Upper lobe of right lung (tissue), 1 donor: ENCODE data around the gene STARD8. TPM values are rescaled to one million over a fixed set of nuclear protein-coding genes. Genes with fewer than 3 reads are reported as not detected.

Experiments
- ATAC-seq: fragments of 200-7000 bp; cut with Tn5 transposase; one replicate; pipeline ENCODE4 v1.9.1; 2020; ENCODE audit warnings: mild to moderate bottlenecking, moderate library complexity
- DNase-seq: peaks from one replicate; pipeline ENCODE4 v3.0.0-alpha.2; 2020
- H3K27ac ChIP-seq: fragments of 200-600 bp; one replicate; pipeline ENCODE4 v1.8.0; 2022
- H3K27me3 ChIP-seq: fragments of 200-600 bp; one replicate; pipeline ENCODE4 v1.8.0; 2022; ENCODE audit warnings: mild to moderate bottlenecking
- H3K36me3 ChIP-seq: fragments of 200-600 bp; one replicate; pipeline ENCODE4 v1.8.0; 2022
- H3K4me1 ChIP-seq: fragments of 200-600 bp; one replicate; pipeline ENCODE4 v1.8.0; 2022
- H3K4me3 ChIP-seq: fragments of 200-600 bp; one replicate; pipeline ENCODE4 v1.8.0; 2022; ENCODE audit warnings: mild to moderate bottlenecking
- H3K9me3 ChIP-seq: fragments of 200-600 bp; one replicate; pipeline ENCODE4 v1.8.0; 2022
- intact Hi-C: fragments of 100-400 bp; cut with DNase I; formaldehyde crosslinking; loops from one replicate; pipeline ENCODE4 v1.11.0; 2022
- total RNA-seq: library from RNA; stranded (reverse); fragmentation: NEBNext Ultra II Directional; extraction: Animal tissue kit (Norgen Biotek cat#: 25700); gene quantifications from one replicate; pipeline ENCODE4 v1.2.1, GENCODE V29; 2021
- TF ChIP-seq, protein P1 (sequence below): fragments of 200-600 bp; IDR thresholded peaks from one replicate; pipeline ENCODE4 v1.8.0; 2022; ENCODE audit warnings: antibody characterized with exemption
- donor health status: DM: no; HTN: yes; CAD: no; lungs with severe emphysema.

Gene STARD8
- total RNA-seq, 1 donor from 2014 or later = 39.4 TPM

DNA sequence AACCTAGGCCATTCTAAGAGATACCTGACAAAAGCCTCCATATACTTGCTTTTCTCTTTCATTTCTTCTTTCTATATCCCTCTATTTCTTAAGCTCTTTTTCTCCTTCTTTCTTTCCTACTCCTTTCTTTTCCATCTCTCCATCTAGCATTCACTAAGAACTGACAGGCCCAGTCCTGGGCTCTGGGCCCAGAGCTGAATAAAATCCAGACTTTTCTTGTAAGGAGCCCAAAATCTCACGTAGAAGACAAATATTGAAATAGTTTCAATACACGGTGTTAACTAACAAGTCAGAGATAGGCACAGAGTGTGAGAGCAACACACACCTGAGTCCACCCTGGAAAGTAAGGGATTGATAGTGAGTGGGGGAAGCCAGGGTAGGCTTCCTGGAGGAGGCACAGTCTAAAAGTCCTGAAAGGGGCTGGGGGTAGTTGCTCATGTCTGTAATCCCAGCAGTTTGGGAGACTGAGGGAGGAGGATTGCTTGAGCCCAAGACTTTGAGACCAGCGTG lies 108.2 kb downstream of the STARD8 start:
- TF ChIP-seq, protein P1, sequence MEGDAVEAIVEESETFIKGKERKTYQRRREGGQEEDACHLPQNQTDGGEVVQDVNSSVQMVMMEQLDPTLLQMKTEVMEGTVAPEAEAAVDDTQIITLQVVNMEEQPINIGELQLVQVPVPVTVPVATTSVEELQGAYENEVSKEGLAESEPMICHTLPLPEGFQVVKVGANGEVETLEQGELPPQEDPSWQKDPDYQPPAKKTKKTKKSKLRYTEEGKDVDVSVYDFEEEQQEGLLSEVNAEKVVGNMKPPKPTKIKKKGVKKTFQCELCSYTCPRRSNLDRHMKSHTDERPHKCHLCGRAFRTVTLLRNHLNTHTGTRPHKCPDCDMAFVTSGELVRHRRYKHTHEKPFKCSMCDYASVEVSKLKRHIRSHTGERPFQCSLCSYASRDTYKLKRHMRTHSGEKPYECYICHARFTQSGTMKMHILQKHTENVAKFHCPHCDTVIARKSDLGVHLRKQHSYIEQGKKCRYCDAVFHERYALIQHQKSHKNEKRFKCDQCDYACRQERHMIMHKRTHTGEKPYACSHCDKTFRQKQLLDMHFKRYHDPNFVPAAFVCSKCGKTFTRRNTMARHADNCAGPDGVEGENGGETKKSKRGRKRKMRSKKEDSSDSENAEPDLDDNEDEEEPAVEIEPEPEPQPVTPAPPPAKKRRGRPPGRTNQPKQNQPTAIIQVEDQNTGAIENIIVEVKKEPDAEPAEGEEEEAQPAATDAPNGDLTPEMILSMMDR = no peak
- DNase-seq (no peak), ATAC-seq (no peak)
- no peaks in the 10 kb centered on the region for H3K9me3 ChIP-seq
- H3K27me3 ChIP-seq = no peaks in the 10 kb centered on the region
- H3K4me1 ChIP-seq = no peaks in the 10 kb centered on the region
- no peak overlapping the region for H3K27ac ChIP-seq
- H3K36me3 ChIP-seq = no peaks in the 10 kb centered on the region
- no peak overlapping the region for H3K4me3 ChIP-seq
- intact Hi-C loops = no loop called here

DNA sequence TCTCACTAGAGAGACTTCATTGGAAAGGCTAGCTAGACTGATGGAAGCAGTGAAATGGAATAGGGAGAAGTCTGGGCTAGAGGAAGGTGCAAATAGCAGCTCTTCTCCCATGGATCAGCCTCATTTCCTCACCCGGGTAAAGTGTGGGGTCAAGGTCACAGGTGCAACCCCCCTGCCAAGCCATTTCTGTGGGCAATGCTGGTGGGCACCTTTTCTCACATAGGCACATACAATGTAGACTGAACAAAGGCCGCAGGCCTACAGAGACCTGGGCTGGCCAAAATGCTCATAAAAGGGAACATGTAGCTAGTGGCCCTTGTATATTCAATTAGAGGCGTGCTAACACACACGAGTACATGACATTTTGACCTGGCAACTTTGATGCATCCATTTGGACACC lies 109.9 kb downstream of the STARD8 start:
- no peaks in the 10 kb centered on the region for H3K4me1 ChIP-seq
- TF ChIP-seq, protein P1 = no peak
- DNase-seq = no peak
- intact Hi-C loops = no loop called here
- no peak overlapping the region for H3K27ac ChIP-seq
- H3K9me3 ChIP-seq = no peaks in the 10 kb centered on the region
- H3K27me3 ChIP-seq = no peaks in the 10 kb centered on the region
- no peak overlapping the region for H3K4me3 ChIP-seq
- no peak for ATAC-seq
- H3K36me3 ChIP-seq = no peaks in the 10 kb centered on the region

DNA sequence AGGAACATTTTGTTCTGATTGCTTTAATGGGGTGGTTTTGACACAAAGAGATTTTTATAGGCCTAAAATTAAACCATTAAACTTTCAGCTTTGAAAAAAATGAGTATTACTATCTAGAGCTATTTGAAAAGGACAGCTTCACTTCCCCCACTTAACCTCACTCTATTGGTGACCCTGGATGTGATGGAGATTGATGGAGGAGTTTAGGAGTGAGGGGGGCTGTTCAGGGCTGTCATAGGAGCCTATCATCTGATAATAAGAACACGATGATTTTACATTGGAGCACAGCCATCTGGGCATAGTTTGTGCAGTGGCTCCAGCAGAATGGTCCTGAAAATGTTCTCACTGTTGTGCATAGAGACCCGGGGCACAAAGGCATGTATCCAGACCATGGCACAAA lies 110.3 kb downstream of the STARD8 start:
- H3K27ac ChIP-seq = no peak overlapping the region
- TF ChIP-seq, protein P1 = no peak
- H3K36me3 ChIP-seq = no peaks in the 10 kb centered on the region
- H3K9me3 ChIP-seq = no peaks in the 10 kb centered on the region
- no peaks in the 10 kb centered on the region for H3K27me3 ChIP-seq
- DNase-seq = no peak
- H3K4me3 ChIP-seq = no peak overlapping the region
- intact Hi-C loops = no loop called here
- H3K4me1 ChIP-seq = no peaks in the 10 kb centered on the region
- ATAC-seq = no peak

DNA sequence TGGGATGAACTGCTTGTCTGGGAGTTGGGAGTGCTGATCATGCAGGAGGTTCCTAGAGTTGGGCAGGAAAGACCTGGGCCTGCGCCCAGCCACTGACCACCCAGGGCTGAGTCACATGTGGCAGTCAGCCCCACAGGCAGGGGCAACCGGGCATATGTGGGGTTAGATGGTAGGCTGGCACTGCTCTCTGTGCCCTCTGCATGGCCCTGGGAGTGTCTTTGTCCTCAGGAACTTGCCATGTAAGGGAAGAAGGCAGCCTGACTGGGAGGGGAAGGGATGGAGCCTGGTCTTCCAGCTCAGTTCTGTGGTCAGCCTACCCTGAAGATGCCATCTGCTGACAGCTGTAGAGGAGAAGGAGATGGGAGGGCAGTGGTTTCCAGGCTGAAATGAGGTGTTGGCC lies 111.2 kb downstream of the STARD8 start:
- TF ChIP-seq, protein P1 = no peak
- no peak overlapping the region for H3K4me3 ChIP-seq
- no peaks in the 10 kb centered on the region for H3K4me1 ChIP-seq
- no peaks in the 10 kb centered on the region for H3K27me3 ChIP-seq
- DNase-seq (no peak), ATAC-seq (no peak)
- H3K9me3 ChIP-seq = no peaks in the 10 kb centered on the region
- intact Hi-C loops = no loop called here
- no peak overlapping the region for H3K27ac ChIP-seq
- no peaks in the 10 kb centered on the region for H3K36me3 ChIP-seq

DNA sequence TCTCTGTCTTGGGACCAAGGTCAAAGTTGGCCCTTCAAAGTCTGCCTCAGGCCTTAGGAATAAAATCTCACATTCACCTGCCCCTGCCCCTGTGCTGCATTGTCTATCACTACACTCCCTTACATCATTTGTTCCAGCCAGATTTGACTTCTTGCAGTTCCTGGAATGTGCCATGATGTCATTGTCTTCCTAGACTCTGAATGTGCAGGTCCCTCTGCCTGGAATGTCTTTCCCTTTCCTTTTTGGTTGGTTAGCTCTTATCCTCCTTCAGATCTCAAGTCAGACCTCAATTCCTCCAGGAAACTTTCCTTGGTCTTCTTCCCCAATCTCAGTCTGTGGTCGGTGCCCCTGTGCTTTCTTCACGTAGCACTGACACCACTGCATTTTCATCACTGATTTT lies 113.6 kb downstream of the STARD8 start:
- TF ChIP-seq, protein P1 = no peak
- DNase-seq = no peak
- no peaks in the 10 kb centered on the region for H3K9me3 ChIP-seq
- ATAC-seq = no peak
- H3K4me3 ChIP-seq = no peak overlapping the region
- H3K4me1 ChIP-seq = no peaks in the 10 kb centered on the region
- no peaks in the 10 kb centered on the region for H3K27me3 ChIP-seq
- no peaks in the 10 kb centered on the region for H3K36me3 ChIP-seq
- H3K27ac ChIP-seq = no peak overlapping the region
- intact Hi-C loops = no loop called here

DNA sequence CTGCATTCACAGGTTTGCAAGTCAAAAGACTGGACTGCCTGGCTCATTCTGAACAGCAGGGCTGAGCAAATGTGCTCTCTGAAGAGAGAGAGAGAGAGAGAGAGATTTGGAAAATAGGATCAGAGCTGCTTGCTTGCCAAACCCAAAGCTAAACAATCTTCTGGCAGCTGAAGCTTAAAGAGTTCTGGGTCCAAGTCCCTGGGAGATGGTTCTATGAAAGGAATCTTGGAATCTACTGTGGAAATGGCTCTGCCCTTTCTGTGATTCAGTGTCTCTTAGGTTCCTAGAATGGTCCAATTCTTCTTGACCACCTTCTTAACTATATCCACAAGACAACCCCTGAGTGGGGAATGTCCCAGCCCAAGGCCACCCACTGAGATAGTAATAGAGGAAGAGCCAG lies 115.3 kb downstream of the STARD8 start:
- ATAC-seq (no peak), DNase-seq (no peak)
- Histone ChIP-seq H3K36me3 (no peaks in the 10 kb centered on the region), H3K27ac (no peak overlapping the region), H3K4me1 (no peaks in the 10 kb centered on the region), H3K27me3 (no peaks in the 10 kb centered on the region), H3K9me3 (no peaks in the 10 kb centered on the region), H3K4me3 (no peak overlapping the region)
- intact Hi-C loops = no loop called here
- TF ChIP-seq, protein P1 = no peak
